CD4-positive, CD25-positive, alpha-beta regulatory T cell (primary cell): Measurements from ENCODE around the gene SMPD1. TPM values are rescaled to one million over a fixed set of nuclear protein-coding genes. Genes with fewer than 3 reads are reported as not detected.

Experiments used
- ATAC-seq, 2 donors: fragments of 150-1000 bp; cut with Tn5 transposase; one replicate each; pipeline ENCODE4 v1.10.0; 2021; ENCODE audit warnings: low read depth in 2 of 2, moderate number of reproducible peaks in 2 of 2, moderate library complexity in 1 of 2
- DNase-seq, 3 donors: peaks; one replicate each; pipeline versions ENCODE4 v3.0.0 to v3.0.0-alpha.2; 2012 to 2022; ENCODE audit warnings: mixed read lengths in 1 of 3
- H3K27ac ChIP-seq: one replicate; pipeline ENCODE4 v1.7.0; 2013; ENCODE audit warnings: mild to moderate bottlenecking, low read length; ENCODE audit not compliant: insufficient read depth, poor library complexity, severe bottlenecking
- H3K27me3 ChIP-seq: one replicate; pipeline ENCODE4 v1.7.0; 2013; ENCODE audit warnings: low read length; ENCODE audit not compliant: control insufficient read depth, insufficient read depth
- H3K36me3 ChIP-seq: one replicate; pipeline ENCODE4 v1.7.0; 2013; ENCODE audit warnings: mild to moderate bottlenecking, low read length, moderate library complexity; ENCODE audit not compliant: control insufficient read depth, insufficient read depth
- H3K4me1 ChIP-seq: 2 replicates; pipeline ENCODE4 v1.7.0; 2013; ENCODE audit warnings: mild to moderate bottlenecking, low read length; ENCODE audit not compliant: insufficient read depth, control insufficient read depth, poor library complexity, severe bottlenecking
- H3K4me3 ChIP-seq: one replicate; pipeline ENCODE4 v1.7.0; 2013; ENCODE audit warnings: low read depth, mild to moderate bottlenecking, low read length, moderate library complexity
- H3K9me3 ChIP-seq, 2 experiments: 1 replicate in 1 of 2; 2 replicates in 1 of 2; pipeline ENCODE4 v1.7.0; 2013; ENCODE audit warnings: low read length in 2 of 2, mild to moderate bottlenecking in 1 of 2, moderate library complexity in 1 of 2; ENCODE audit not compliant: control insufficient read depth in 2 of 2
- H3K27ac Mint-ChIP-seq, 3 donors: one replicate each; pipeline ENCODE4 v1.8.0; 2020 to 2022; ENCODE audit warnings: mild to moderate bottlenecking in 3 of 3, mixed read lengths in 3 of 3, moderate library complexity in 2 of 3
- H3K27me3 Mint-ChIP-seq: one replicate; pipeline ENCODE4 v1.8.0; 2022; ENCODE audit warnings: mild to moderate bottlenecking, mixed read lengths
- H3K36me3 Mint-ChIP-seq: one replicate; pipeline ENCODE4 v1.8.0; 2020; ENCODE audit warnings: mixed read lengths
- H3K4me1 Mint-ChIP-seq, 4 donors: one replicate each; pipeline ENCODE4 v1.8.0; 2020 to 2022; ENCODE audit warnings: mixed read lengths in 4 of 4, mild to moderate bottlenecking in 1 of 4
- H3K4me3 Mint-ChIP-seq, 4 donors: one replicate each; pipeline ENCODE4 v1.8.0; 2020 to 2022; ENCODE audit warnings: mild to moderate bottlenecking in 4 of 4, mixed read lengths in 4 of 4, moderate library complexity in 3 of 4
- H3K9me3 Mint-ChIP-seq, 7 donors: one replicate each; pipeline ENCODE4 v1.8.0; 2020 to 2022; ENCODE audit warnings: mixed read lengths in 7 of 7, mild to moderate bottlenecking in 3 of 7, moderate library complexity in 2 of 7
- polyA plus RNA-seq, 4 donors: library from polyadenylated mRNA; unstranded; fragments of 300-500 nt; fragmentation: Illumina TruSeq; gene quantifications; one replicate each; pipeline ENCODE4 v1.2.3, GENCODE V29; 2021
- total RNA-seq: library from RNA; stranded (reverse); gene quantifications from one replicate; pipeline ENCODE4 v1.2.3, GENCODE V29; 2022

Gene SMPD1
- total and polyA plus RNA-seq, 5 donors from 2014 or later, result 11.4 to 43.7 (median 13.5) TPM

- Histone ChIP-seq H3K4me3 (no peak overlapping the region), H3K36me3 (no peaks in the 10 kb centered on the region), H3K4me1 (peaks cover 3% of the 10 kb centered on the region), H3K9me3 (no peaks in the 10 kb centered on the region), H3K27ac (no peak overlapping the region), H3K27me3 (no peaks in the 10 kb centered on the region)
- DNase-seq (no peak), ATAC-seq (no peak)
- Mint-ChIP-seq H3K27me3 (no peaks in the 10 kb centered on the region), H3K4me1 (peaks cover 0 to 6% (median 4%) of the 10 kb centered on the region in 4 donors), H3K36me3 (no peaks in the 10 kb centered on the region), H3K4me3 (no peak overlapping the region), H3K27ac (no peak overlapping the region), H3K9me3 (no peaks in the 10 kb centered on the region)
Observed at GRCh38 chr11:6356503-6357055, 33.7 kb upstream of the SMPD1 start.

GRCh38 chr11:6357222-6357621 is 33.1 kb upstream of the SMPD1 start:
- H3K4me1 ChIP-seq, result peaks cover under 1% of the 10 kb centered on the region
- no peak overlapping the region for H3K27ac ChIP-seq
- H3K4me3 ChIP-seq, result no peak overlapping the region
- ATAC-seq, result no peak
- H3K9me3 ChIP-seq, result no peaks in the 10 kb centered on the region
- H3K27me3 ChIP-seq, result no peaks in the 10 kb centered on the region
- H3K36me3 Mint-ChIP-seq, result no peaks in the 10 kb centered on the region
- peak in 1 of 3 donors; percentile 19 for DNase-seq
- peaks cover 0 to 3% (median 1%) of the 10 kb centered on the region in 4 donors for H3K4me1 Mint-ChIP-seq
- H3K4me3 Mint-ChIP-seq, result no peak overlapping the region
- no peaks in the 10 kb centered on the region for H3K27me3 Mint-ChIP-seq
- no peaks in the 10 kb centered on the region for H3K36me3 ChIP-seq
- no peak overlapping the region for H3K27ac Mint-ChIP-seq
- H3K9me3 Mint-ChIP-seq, result no peaks in the 10 kb centered on the region

- Histone ChIP-seq H3K4me3 (no peak overlapping the region), H3K4me1 (no peaks in the 10 kb centered on the region), H3K36me3 (no peaks in the 10 kb centered on the region), H3K27me3 (no peaks in the 10 kb centered on the region), H3K27ac (no peak overlapping the region), H3K9me3 (no peaks in the 10 kb centered on the region)
- H3K27me3 Mint-ChIP-seq, result no peaks in the 10 kb centered on the region
- ATAC-seq (no peak), DNase-seq (no peak)
- no peak overlapping the region for H3K4me3 Mint-ChIP-seq
- H3K4me1 Mint-ChIP-seq, result no peaks in the 10 kb centered on the region
- no peaks in the 10 kb centered on the region for H3K36me3 Mint-ChIP-seq
- H3K27ac Mint-ChIP-seq, result no peak overlapping the region
- H3K9me3 Mint-ChIP-seq, result no peaks in the 10 kb centered on the region
Observed at GRCh38 chr11:6360183-6360582, 30.1 kb upstream of the SMPD1 start.

GRCh38 chr11:6362185-6362872 is 27.9 kb upstream of the SMPD1 start:
- Histone ChIP-seq H3K27me3 (no peaks in the 10 kb centered on the region), H3K4me3 (no peak overlapping the region), H3K27ac (no peak overlapping the region), H3K9me3 (no peaks in the 10 kb centered on the region), H3K36me3 (no peaks in the 10 kb centered on the region), H3K4me1 (no peaks in the 10 kb centered on the region)
- no peak for ATAC-seq
- no peaks in the 10 kb centered on the region for H3K36me3 Mint-ChIP-seq
- no peaks in the 10 kb centered on the region for H3K27me3 Mint-ChIP-seq
- H3K27ac Mint-ChIP-seq, result no peak overlapping the region
- no peak for DNase-seq
- H3K4me3 Mint-ChIP-seq, result no peak overlapping the region
- H3K4me1 Mint-ChIP-seq, result no peaks in the 10 kb centered on the region
- H3K9me3 Mint-ChIP-seq, result no peaks in the 10 kb centered on the region

- ATAC-seq, result peak; percentile 80 to 83
- Mint-ChIP-seq H3K4me3 (no peak overlapping the region), H3K9me3 (no peaks in the 10 kb centered on the region), H3K36me3 (no peaks in the 10 kb centered on the region), H3K4me1 (no peaks in the 10 kb centered on the region), H3K27me3 (no peaks in the 10 kb centered on the region), H3K27ac (no peak overlapping the region)
- DNase-seq, result peak; percentile 27 to 80 (median 55)
- Histone ChIP-seq H3K4me1 (no peaks in the 10 kb centered on the region), H3K36me3 (no peaks in the 10 kb centered on the region), H3K4me3 (no peak overlapping the region), H3K9me3 (no peaks in the 10 kb centered on the region), H3K27ac (no peak overlapping the region), H3K27me3 (no peaks in the 10 kb centered on the region)
Observed at GRCh38 chr11:6362873-6363678, 27.2 kb upstream of the SMPD1 start.

GRCh38 chr11:6365659-6366058 is 24.6 kb upstream of the SMPD1 start:
- Histone ChIP-seq H3K4me1 (no peaks in the 10 kb centered on the region), H3K9me3 (no peaks in the 10 kb centered on the region), H3K27ac (no peak overlapping the region), H3K36me3 (no peaks in the 10 kb centered on the region), H3K27me3 (no peaks in the 10 kb centered on the region), H3K4me3 (no peak overlapping the region)
- no peak for DNase-seq
- ATAC-seq, result no peak
- H3K27me3 Mint-ChIP-seq, result no peaks in the 10 kb centered on the region
- no peaks in the 10 kb centered on the region for H3K36me3 Mint-ChIP-seq
- H3K4me3 Mint-ChIP-seq, result no peak overlapping the region
- no peaks in the 10 kb centered on the region for H3K4me1 Mint-ChIP-seq
- H3K27ac Mint-ChIP-seq, result no peak overlapping the region
- H3K9me3 Mint-ChIP-seq, result no peaks in the 10 kb centered on the region

GRCh38 chr11:6371825-6372224 is 18.4 kb upstream of the SMPD1 start:
- H3K4me3 ChIP-seq, result no peak overlapping the region
- Mint-ChIP-seq H3K27ac (no peak overlapping the region), H3K4me3 (no peak overlapping the region), H3K9me3 (no peaks in the 10 kb centered on the region), H3K36me3 (no peaks in the 10 kb centered on the region), H3K27me3 (no peaks in the 10 kb centered on the region), H3K4me1 (peaks cover 0 to 4% (median 0%) of the 10 kb centered on the region in 4 donors)
- H3K9me3 ChIP-seq, result no peaks in the 10 kb centered on the region
- H3K36me3 ChIP-seq, result no peaks in the 10 kb centered on the region
- no peak overlapping the region for H3K27ac ChIP-seq
- H3K27me3 ChIP-seq, result no peaks in the 10 kb centered on the region
- H3K4me1 ChIP-seq, result no peaks in the 10 kb centered on the region
- DNase-seq, result no peak
- ATAC-seq, result no peak
